ENCODE results near the gene SEC14L2. TPM values are rescaled to one million over a fixed set of nuclear protein-coding genes. Genes with fewer than 3 reads are reported as not detected.
A peak's percentile ranks its signal among the peaks of the same experiment; 100 is the strongest.

The SEC14L2 gene
- total RNA-seq, 1 experiment from 2014 or later, result 8.4 TPM

GRCh38 chr22:30357236-30357570 lies 39.6 kb upstream of the SEC14L2 start:
- peak overlapping the region; percentile 91 for H2AFZ ChIP-seq (ENCODE audit: low read length)

GRCh38 chr22:30357650-30358215 lies 39.1 kb upstream of the SEC14L2 start:
- H3K4me3 ChIP-seq (ENCODE audit: low read length), result no peak overlapping the region
- no peak overlapping the region for H3K27ac ChIP-seq (ENCODE audit: low read length)
- 0 out of 2 replicates have a peak, but pooled peaks cover 6% of the 10 kb centered on the region for H3K36me3 ChIP-seq (ENCODE audit: insufficient read depth, low read length)
- peak overlapping the region; percentile 82 for H3K4me2 ChIP-seq (ENCODE audit: low read depth, low read length, poor library complexity, severe bottlenecking)
- H3K27me3 ChIP-seq (ENCODE audit: low read length), result no peaks in the 10 kb centered on the region
- no peak overlapping the region for H2AFZ ChIP-seq (ENCODE audit: low read length)
- H3K9me3 ChIP-seq (ENCODE audit: low read length), result no peaks in the 10 kb centered on the region
- peaks cover 27% of the 10 kb centered on the region for H3K4me1 ChIP-seq (ENCODE audit: low read length)
- peaks cover 37% of the 10 kb centered on the region for H3K79me2 ChIP-seq (ENCODE audit: low read length)
- DNase-seq, result no peak
- no peak overlapping the region for H3K9ac ChIP-seq (ENCODE audit: low read length)
- H3K9me2 ChIP-seq (replicated peaks; ENCODE audit: insufficient read depth, low read length), result no peaks in the 10 kb centered on the region
- H4K20me1 ChIP-seq (ENCODE audit: insufficient read depth, low read depth, low read length), result peaks cover 25% of the 10 kb centered on the region

More at GRCh38 chr22:30357236-30357570, 39.6 kb upstream of the SEC14L2 start:
- no peak for DNase-seq
- peaks cover 23% of the 10 kb centered on the region for H3K4me1 ChIP-seq (ENCODE audit: low read length)
- H3K27ac ChIP-seq (ENCODE audit: low read length), result no peak overlapping the region
- no peaks in the 10 kb centered on the region for H3K9me2 ChIP-seq (replicated peaks; ENCODE audit: insufficient read depth, low read length)
- H3K36me3 ChIP-seq (ENCODE audit: insufficient read depth, low read length), result peaks cover 12% of the 10 kb centered on the region; the same call in 1 of the 2 replicates
- peaks cover 25% of the 10 kb centered on the region for H4K20me1 ChIP-seq (ENCODE audit: insufficient read depth, low read depth, low read length)
- H3K4me3 ChIP-seq (ENCODE audit: low read length), result peak overlapping the region; percentile 91
- no peaks in the 10 kb centered on the region for H3K9me3 ChIP-seq (ENCODE audit: low read length)
- H3K27me3 ChIP-seq (ENCODE audit: low read length), result no peaks in the 10 kb centered on the region
- peak overlapping the region; percentile 82 for H3K4me2 ChIP-seq (ENCODE audit: low read depth, low read length, poor library complexity, severe bottlenecking)
- peaks cover 42% of the 10 kb centered on the region for H3K79me2 ChIP-seq (ENCODE audit: low read length)
- H3K9ac ChIP-seq (ENCODE audit: low read length), result peak overlapping the region; percentile 90

DNA sequence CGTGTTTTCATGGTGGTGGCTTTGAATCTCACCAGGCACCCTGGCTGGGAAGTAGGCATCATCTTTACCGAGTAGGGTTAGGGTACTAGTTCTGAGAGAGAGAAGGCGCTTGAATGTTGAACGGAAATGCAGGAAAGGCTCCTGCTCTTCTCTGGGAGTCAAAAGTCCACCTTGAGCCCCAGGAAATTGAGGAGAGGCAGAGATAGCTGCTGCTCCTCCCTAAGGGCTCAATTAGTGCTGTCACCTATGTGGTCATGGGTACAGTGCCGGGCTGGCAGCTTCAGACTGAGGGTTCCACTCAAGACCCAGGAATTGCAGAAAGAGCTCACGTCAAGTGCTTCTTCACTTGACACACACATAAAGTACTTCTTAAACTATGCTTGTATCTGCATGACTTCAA lies 38.3 kb upstream of the SEC14L2 start:
- H3K9ac ChIP-seq (ENCODE audit: low read length), result no peak overlapping the region
- no peak overlapping the region for H2AFZ ChIP-seq (ENCODE audit: low read length)
- no peaks in the 10 kb centered on the region for H3K9me2 ChIP-seq (replicated peaks; ENCODE audit: insufficient read depth, low read length)
- H3K79me2 ChIP-seq (ENCODE audit: low read length), result peaks cover 31% of the 10 kb centered on the region
- no peaks in the 10 kb centered on the region for H3K9me3 ChIP-seq (ENCODE audit: low read length)
- 0 out of 2 replicates have a peak, but pooled peaks cover 5% of the 10 kb centered on the region for H3K36me3 ChIP-seq (ENCODE audit: insufficient read depth, low read length)
- peaks cover 29% of the 10 kb centered on the region for H3K4me1 ChIP-seq (ENCODE audit: low read length)
- no peaks in the 10 kb centered on the region for H3K27me3 ChIP-seq (ENCODE audit: low read length)
- DNase-seq, result no peak
- peaks cover 25% of the 10 kb centered on the region for H4K20me1 ChIP-seq (ENCODE audit: insufficient read depth, low read depth, low read length)
- no peak overlapping the region for H3K4me3 ChIP-seq (ENCODE audit: low read length)
- no peak overlapping the region for H3K27ac ChIP-seq (ENCODE audit: low read length)
- no peak overlapping the region for H3K4me2 ChIP-seq (ENCODE audit: low read depth, low read length, poor library complexity, severe bottlenecking)

GRCh38 chr22:30361916-30362650 lies 34.7 kb upstream of the SEC14L2 start:
- Histone ChIP-seq H3K4me1 (ENCODE audit: low read length) (peaks cover 9% of the 10 kb centered on the region), H4K20me1 (ENCODE audit: insufficient read depth, low read depth, low read length) (no peaks in the 10 kb centered on the region), H3K27me3 (ENCODE audit: low read length) (no peaks in the 10 kb centered on the region), H3K79me2 (ENCODE audit: low read length) (no peaks in the 10 kb centered on the region), H3K9ac (ENCODE audit: low read length) (no peak overlapping the region), H3K36me3 (ENCODE audit: insufficient read depth, low read length) (no peaks in the 10 kb centered on the region), H3K9me2 (replicated peaks; ENCODE audit: insufficient read depth, low read length) (no peaks in the 10 kb centered on the region), H3K9me3 (ENCODE audit: low read length) (no peaks in the 10 kb centered on the region), H2AFZ (ENCODE audit: low read length) (no peak overlapping the region), H3K4me3 (ENCODE audit: low read length) (no peak overlapping the region), H3K27ac (ENCODE audit: low read length) (no peak overlapping the region), H3K4me2 (ENCODE audit: low read depth, low read length, poor library complexity, severe bottlenecking) (no peak overlapping the region)
- no peak for DNase-seq

DNA sequence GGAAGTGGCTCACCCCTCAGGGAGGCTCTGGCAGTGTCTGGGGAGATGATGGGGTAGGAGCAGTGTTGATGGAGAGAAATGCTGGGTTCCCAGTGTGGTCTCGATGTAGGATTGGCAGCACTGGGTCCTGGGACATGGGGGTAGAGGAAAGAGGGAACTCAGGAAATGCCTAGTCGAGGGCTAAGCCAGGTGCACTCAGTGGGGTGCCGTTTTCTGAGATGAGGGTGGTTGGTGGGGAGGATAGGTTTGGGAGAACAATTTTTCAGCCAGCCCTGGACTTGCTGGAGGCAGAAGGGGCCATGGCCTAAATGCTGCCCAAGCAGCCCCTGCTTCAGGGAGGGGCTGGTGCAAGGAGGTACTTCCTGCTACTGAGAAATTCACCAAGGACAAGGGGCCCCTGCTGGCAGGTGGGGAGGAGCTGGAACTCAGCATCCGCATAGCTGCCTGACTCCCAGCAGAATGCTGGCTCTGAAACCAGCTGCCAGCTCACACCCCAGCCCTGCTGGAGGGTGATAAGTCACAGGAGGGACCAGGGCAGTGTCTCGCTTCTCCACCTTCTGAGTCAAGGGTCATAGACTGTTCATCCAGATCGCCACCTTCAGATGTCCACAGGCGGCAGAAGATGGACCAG lies 34.1 kb upstream of the SEC14L2 start:
- Histone ChIP-seq H3K9me3 (ENCODE audit: low read length) (no peaks in the 10 kb centered on the region), H3K4me3 (ENCODE audit: low read length) (no peak overlapping the region), H3K27ac (ENCODE audit: low read length) (no peak overlapping the region), H3K36me3 (ENCODE audit: insufficient read depth, low read length) (no peaks in the 10 kb centered on the region), H3K9ac (ENCODE audit: low read length) (no peak overlapping the region), H3K4me1 (ENCODE audit: low read length) (peaks cover 6% of the 10 kb centered on the region; the same call in 1 of the 2 replicates), H3K4me2 (ENCODE audit: low read depth, low read length, poor library complexity, severe bottlenecking) (no peak overlapping the region), H2AFZ (ENCODE audit: low read length) (no peak overlapping the region), H4K20me1 (ENCODE audit: insufficient read depth, low read depth, low read length) (no peaks in the 10 kb centered on the region), H3K27me3 (ENCODE audit: low read length) (no peaks in the 10 kb centered on the region), H3K9me2 (replicated peaks; ENCODE audit: insufficient read depth, low read length) (no peaks in the 10 kb centered on the region), H3K79me2 (ENCODE audit: low read length) (no peaks in the 10 kb centered on the region)
- no peak for DNase-seq

GRCh38 chr22:30365891-30366290 lies 30.9 kb upstream of the SEC14L2 start:
- DNase-seq, result no peak
- no peaks in the 10 kb centered on the region for H4K20me1 ChIP-seq (ENCODE audit: insufficient read depth, low read depth, low read length)
- no peak overlapping the region for H3K9ac ChIP-seq (ENCODE audit: low read length)

GRCh38 chr22:30368420-30368819 lies 28.4 kb upstream of the SEC14L2 start:
- H3K27me3 ChIP-seq (ENCODE audit: low read length), result no peaks in the 10 kb centered on the region
- DNase-seq, result no peak
- H4K20me1 ChIP-seq (ENCODE audit: insufficient read depth, low read depth, low read length), result no peaks in the 10 kb centered on the region
- H3K36me3 ChIP-seq (ENCODE audit: insufficient read depth, low read length), result no peaks in the 10 kb centered on the region
- no peak overlapping the region for H3K9ac ChIP-seq (ENCODE audit: low read length)
- no peaks in the 10 kb centered on the region for H3K4me1 ChIP-seq (ENCODE audit: low read length)
- no peak overlapping the region for H3K27ac ChIP-seq (ENCODE audit: low read length)
- H2AFZ ChIP-seq (ENCODE audit: low read length), result no peak overlapping the region
- no peak overlapping the region for H3K4me2 ChIP-seq (ENCODE audit: low read depth, low read length, poor library complexity, severe bottlenecking)
- H3K9me3 ChIP-seq (ENCODE audit: low read length), result no peaks in the 10 kb centered on the region
- no peaks in the 10 kb centered on the region for H3K9me2 ChIP-seq (replicated peaks; ENCODE audit: insufficient read depth, low read length)
- no peak overlapping the region for H3K4me3 ChIP-seq (ENCODE audit: low read length)
- no peaks in the 10 kb centered on the region for H3K79me2 ChIP-seq (ENCODE audit: low read length)

More at GRCh38 chr22:30365891-30366290, 30.9 kb upstream of the SEC14L2 start:
- peaks cover 6% of the 10 kb centered on the region; the same call in 1 of the 2 replicates for H3K4me1 ChIP-seq (ENCODE audit: low read length)
- H3K9me2 ChIP-seq (replicated peaks; ENCODE audit: insufficient read depth, low read length), result no peaks in the 10 kb centered on the region
- H3K27ac ChIP-seq (ENCODE audit: low read length), result no peak overlapping the region
- no peaks in the 10 kb centered on the region for H3K9me3 ChIP-seq (ENCODE audit: low read length)
- H3K4me3 ChIP-seq (ENCODE audit: low read length), result no peak overlapping the region
- H3K4me2 ChIP-seq (ENCODE audit: low read depth, low read length, poor library complexity, severe bottlenecking), result no peak overlapping the region
- H3K79me2 ChIP-seq (ENCODE audit: low read length), result no peaks in the 10 kb centered on the region
- H3K36me3 ChIP-seq (ENCODE audit: insufficient read depth, low read length), result no peaks in the 10 kb centered on the region
- H2AFZ ChIP-seq (ENCODE audit: low read length), result no peak overlapping the region
- H3K27me3 ChIP-seq (ENCODE audit: low read length), result no peaks in the 10 kb centered on the region

DNA sequence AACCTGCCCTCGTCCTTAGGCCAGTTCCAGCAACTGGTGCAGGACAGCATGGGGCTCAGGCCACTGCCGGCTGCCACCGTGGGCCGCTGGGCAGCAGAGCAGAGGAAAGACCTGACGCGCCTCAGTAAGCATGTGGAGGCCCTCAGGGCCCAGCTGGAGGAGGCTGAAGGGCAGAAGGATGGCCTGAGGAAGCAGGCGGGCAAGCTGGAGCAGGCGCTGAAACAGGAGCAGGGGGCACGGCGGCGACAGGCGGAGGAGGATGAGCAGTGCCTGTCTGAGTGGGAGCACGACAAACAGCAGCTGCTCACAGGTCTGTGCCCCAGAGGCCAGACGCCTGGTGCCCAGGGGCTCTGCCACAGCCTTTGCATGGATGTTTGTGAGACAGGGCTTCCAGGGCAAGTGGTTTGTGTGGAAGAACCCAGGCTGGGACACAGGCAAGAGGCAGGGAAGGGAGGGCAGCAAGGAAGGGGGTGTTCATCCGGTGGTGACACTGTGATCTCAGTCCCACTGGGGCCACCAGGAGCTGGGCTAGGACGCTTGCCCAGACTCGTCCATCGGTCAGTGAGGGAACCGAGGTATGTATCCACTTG lies 26.1 kb upstream of the SEC14L2 start:
- Histone ChIP-seq H3K27me3 (ENCODE audit: low read length) (no peaks in the 10 kb centered on the region), H3K4me2 (ENCODE audit: low read depth, low read length, poor library complexity, severe bottlenecking) (no peak overlapping the region), H2AFZ (ENCODE audit: low read length) (no peak overlapping the region), H3K4me1 (ENCODE audit: low read length) (no peaks in the 10 kb centered on the region), H3K9ac (ENCODE audit: low read length) (no peak overlapping the region), H4K20me1 (ENCODE audit: insufficient read depth, low read depth, low read length) (no peaks in the 10 kb centered on the region), H3K79me2 (ENCODE audit: low read length) (no peaks in the 10 kb centered on the region), H3K36me3 (ENCODE audit: insufficient read depth, low read length) (no peaks in the 10 kb centered on the region), H3K9me3 (ENCODE audit: low read length) (no peaks in the 10 kb centered on the region), H3K9me2 (replicated peaks; ENCODE audit: insufficient read depth, low read length) (no peaks in the 10 kb centered on the region), H3K27ac (ENCODE audit: low read length) (no peak overlapping the region), H3K4me3 (ENCODE audit: low read length) (no peak overlapping the region)
- no peak for DNase-seq

Measured in Karpas-422 (cell line).